ENCODE results near the gene TRIM8.

TRIM8 gene, protein sequence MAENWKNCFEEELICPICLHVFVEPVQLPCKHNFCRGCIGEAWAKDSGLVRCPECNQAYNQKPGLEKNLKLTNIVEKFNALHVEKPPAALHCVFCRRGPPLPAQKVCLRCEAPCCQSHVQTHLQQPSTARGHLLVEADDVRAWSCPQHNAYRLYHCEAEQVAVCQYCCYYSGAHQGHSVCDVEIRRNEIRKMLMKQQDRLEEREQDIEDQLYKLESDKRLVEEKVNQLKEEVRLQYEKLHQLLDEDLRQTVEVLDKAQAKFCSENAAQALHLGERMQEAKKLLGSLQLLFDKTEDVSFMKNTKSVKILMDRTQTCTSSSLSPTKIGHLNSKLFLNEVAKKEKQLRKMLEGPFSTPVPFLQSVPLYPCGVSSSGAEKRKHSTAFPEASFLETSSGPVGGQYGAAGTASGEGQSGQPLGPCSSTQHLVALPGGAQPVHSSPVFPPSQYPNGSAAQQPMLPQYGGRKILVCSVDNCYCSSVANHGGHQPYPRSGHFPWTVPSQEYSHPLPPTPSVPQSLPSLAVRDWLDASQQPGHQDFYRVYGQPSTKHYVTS

DNA sequence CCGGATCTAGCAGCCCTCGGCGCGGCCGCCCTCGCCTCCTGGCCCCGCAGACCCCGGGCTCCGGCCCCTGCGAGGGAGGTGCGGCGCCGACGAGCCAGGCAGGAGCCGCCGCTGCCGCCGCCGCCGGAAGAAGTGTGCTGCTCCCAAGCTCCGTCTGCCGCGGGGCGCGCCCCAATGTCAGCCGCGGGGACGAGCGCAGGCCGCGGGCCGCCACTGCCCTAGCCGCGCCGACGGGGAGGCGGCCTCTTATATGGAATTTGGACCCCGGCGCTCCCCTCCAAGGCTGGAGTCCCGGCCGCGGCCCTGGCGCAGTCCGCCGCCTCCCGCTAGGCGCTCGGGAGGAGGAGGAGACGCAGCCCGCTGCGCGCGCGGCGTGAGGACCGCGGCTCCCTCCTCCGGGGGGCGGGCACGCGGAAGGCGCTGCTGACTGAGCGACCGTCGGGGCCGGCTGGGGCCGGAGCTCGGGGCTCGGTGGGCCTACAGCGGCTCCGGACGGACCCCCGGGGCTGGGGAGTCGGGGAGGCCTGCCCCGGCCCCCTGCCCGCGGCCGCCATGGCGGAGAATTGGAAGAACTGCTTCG lies at the start of gene TRIM8:
TRIM8 (plus strand) TSS at position 414 of the 580 bp plus-strand sequence; CDS start at position 553, 139 bp downstream.
- H3K4me1 Mint-ChIP-seq, result peaks cover 41% of the 10 kb centered on the region
- H3K4me3 Mint-ChIP-seq, result peak within 1 kb of the TSS; percentile 91
- H3K9me3 Mint-ChIP-seq, result no peaks in the 10 kb centered on the region
- H3K36me3 Mint-ChIP-seq, result no peaks in the 10 kb centered on the region
- H3K27ac Mint-ChIP-seq, result peak within 1 kb of the TSS; percentile 97
- no peaks in the 10 kb centered on the region for H3K27me3 Mint-ChIP-seq

GRCh38 chr10:102595293-102595692 lies 49.0 kb upstream of the TRIM8 start:
- H3K4me3 Mint-ChIP-seq, result no peak overlapping the region
- H3K4me1 Mint-ChIP-seq, result no peaks in the 10 kb centered on the region
- peaks cover 3% of the 10 kb centered on the region for H3K36me3 Mint-ChIP-seq
- no peak overlapping the region for H3K27ac Mint-ChIP-seq
- no peaks in the 10 kb centered on the region for H3K9me3 Mint-ChIP-seq
- no peaks in the 10 kb centered on the region for H3K27me3 Mint-ChIP-seq

DNA sequence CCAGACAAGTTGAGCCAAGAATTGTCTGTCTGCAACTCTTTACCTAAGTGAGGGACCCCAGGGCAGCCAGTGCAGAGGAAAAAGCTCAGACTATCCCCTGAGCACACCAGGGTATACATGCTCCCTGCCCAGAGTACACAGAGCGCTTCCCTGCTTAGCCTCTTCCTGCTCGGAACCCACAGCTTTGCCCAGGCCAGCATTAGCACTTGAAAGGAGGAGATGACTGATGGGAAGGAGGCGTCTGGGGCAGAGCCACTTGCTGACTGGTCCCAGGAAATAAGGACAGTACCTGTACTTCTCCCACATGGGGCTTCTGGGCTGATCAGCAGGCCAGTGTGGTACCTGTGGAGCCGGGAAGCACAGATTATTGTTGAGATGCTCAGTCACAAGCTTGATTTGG lies 48.4 kb upstream of the TRIM8 start:
- H3K36me3 Mint-ChIP-seq, result peaks cover 5% of the 10 kb centered on the region
- no peaks in the 10 kb centered on the region for H3K9me3 Mint-ChIP-seq
- no peak overlapping the region for H3K27ac Mint-ChIP-seq
- H3K27me3 Mint-ChIP-seq, result no peaks in the 10 kb centered on the region
- no peak overlapping the region for H3K4me3 Mint-ChIP-seq
- H3K4me1 Mint-ChIP-seq, result no peaks in the 10 kb centered on the region

- H3K9me3 Mint-ChIP-seq, result no peaks in the 10 kb centered on the region
- H3K36me3 Mint-ChIP-seq, result peaks cover 5% of the 10 kb centered on the region
- no peak overlapping the region for H3K27ac Mint-ChIP-seq
- no peaks in the 10 kb centered on the region for H3K4me1 Mint-ChIP-seq
- H3K27me3 Mint-ChIP-seq, result no peaks in the 10 kb centered on the region
- H3K4me3 Mint-ChIP-seq, result no peak overlapping the region
These were observed 47.7 kb upstream of the TRIM8 start for GRCh38 chr10:102596506-102596971.

GRCh38 chr10:102597131-102597991 lies 46.9 kb upstream of the TRIM8 start:
- Mint-ChIP-seq H3K27me3 (no peaks in the 10 kb centered on the region), H3K4me1 (no peaks in the 10 kb centered on the region), H3K4me3 (no peak overlapping the region), H3K9me3 (no peaks in the 10 kb centered on the region), H3K27ac (no peak overlapping the region), H3K36me3 (peaks cover 5% of the 10 kb centered on the region)

DNA sequence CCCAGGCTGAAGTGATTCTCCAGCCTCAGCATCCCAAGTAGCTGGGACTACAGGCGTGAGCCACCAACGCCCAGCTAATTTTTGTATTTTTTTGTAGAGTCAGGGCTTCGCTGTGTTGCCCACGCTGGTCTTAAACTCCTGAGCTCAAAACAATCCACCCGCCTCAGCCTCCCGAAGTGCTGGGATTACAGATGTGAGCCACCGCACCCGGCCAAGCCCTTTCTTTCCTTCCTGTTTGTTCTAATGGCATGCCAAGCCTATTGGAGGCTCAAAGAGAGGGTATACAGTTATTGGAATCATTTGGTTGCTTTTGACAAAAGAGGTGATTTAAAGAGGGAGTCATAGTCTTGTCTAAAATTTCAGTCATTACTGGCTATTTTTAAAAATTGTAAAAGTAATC lies 46.0 kb upstream of the TRIM8 start:
- H3K9me3 Mint-ChIP-seq, result no peaks in the 10 kb centered on the region
- H3K27me3 Mint-ChIP-seq, result no peaks in the 10 kb centered on the region
- H3K27ac Mint-ChIP-seq, result no peak overlapping the region
- H3K4me1 Mint-ChIP-seq, result no peaks in the 10 kb centered on the region
- H3K4me3 Mint-ChIP-seq, result no peak overlapping the region
- H3K36me3 Mint-ChIP-seq, result peaks cover 5% of the 10 kb centered on the region

DNA sequence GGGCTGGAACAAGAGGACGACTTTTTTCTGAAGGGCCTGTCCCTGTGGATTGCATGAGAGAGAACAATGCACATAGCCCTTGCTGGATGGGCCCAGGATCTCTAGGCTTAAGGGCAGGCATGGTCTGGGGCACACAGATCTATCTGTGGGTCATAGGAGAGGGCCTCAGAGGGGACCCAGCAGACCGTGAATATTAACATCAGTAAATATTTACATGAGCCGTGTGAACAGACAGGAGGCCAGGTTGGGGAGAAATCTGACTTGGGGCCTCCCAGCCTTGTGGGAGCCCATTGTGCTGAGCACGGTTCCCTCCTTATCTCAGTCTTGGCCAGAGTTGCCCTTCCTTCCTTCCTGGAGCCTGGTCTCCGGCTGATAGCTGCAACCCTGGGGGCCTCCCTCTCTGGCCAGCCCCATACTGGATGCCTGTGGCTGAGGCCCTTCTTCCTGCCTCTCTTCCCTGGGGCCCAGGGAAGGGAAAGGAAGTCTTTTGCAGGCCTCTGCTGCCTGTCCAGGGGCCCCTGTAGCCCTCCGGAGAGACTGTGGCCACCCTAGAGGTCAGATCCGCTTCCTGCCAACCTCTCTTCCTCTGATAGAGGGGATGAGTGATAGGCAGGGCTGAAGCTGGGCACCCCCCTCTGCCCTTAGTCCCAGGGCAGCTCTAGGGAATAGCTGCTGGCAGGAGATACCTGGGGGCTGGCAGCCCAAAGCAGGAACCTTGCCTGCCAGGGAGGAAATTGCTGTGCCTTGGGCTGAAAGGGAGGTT lies 44.5 kb upstream of the TRIM8 start:
- no peaks in the 10 kb centered on the region for H3K4me1 Mint-ChIP-seq
- no peaks in the 10 kb centered on the region for H3K9me3 Mint-ChIP-seq
- no peak overlapping the region for H3K27ac Mint-ChIP-seq
- H3K27me3 Mint-ChIP-seq, result no peaks in the 10 kb centered on the region
- no peak overlapping the region for H3K4me3 Mint-ChIP-seq
- H3K36me3 Mint-ChIP-seq, result peaks cover 9% of the 10 kb centered on the region

- Mint-ChIP-seq H3K36me3 (peaks cover 9% of the 10 kb centered on the region), H3K4me1 (no peaks in the 10 kb centered on the region), H3K9me3 (no peaks in the 10 kb centered on the region), H3K4me3 (no peak overlapping the region), H3K27ac (no peak overlapping the region), H3K27me3 (no peaks in the 10 kb centered on the region)
These were observed 43.5 kb upstream of the TRIM8 start for GRCh38 chr10:102600816-102601215.

- Mint-ChIP-seq H3K4me1 (no peaks in the 10 kb centered on the region), H3K36me3 (peaks cover 10% of the 10 kb centered on the region), H3K4me3 (no peak overlapping the region), H3K9me3 (no peaks in the 10 kb centered on the region), H3K27ac (no peak overlapping the region), H3K27me3 (no peaks in the 10 kb centered on the region)
These were observed 42.6 kb upstream of the TRIM8 start for GRCh38 chr10:102601639-102602038.

DNA sequence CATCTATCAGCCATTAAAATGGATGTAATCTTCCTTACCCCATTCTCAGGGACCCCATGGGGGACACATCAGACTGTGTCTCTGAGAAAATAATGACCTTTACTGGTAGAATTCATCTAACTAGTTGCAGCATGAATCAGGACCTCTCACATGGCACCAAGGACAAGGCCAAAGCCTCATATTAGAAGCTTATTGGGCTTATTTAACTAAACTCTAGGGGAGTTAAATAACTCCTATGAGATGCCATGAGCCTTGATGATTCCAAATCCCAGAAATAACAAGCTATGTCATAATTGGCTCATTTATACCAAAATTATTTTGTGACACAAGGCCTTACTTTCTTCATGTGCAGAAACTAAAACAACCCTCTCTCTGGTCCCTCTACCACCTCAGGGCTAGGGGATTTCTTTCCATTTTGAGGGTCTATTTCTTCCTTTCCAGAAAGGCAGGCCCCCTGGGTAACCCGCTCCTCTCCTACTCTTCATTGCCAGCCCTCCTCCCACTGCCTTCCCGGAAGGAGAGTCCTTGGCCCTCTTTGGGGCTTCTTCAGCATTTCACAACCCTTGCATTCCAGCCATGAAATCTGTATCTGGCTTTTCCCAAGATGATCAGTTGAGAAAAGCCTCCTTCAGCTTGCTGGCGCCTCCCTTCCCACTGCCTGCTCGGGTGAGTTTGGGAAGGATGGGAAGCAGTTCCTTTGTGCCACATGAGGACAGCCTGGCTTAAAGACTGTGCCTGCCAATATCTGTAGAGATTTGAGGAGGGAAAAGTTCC lies 41.8 kb upstream of the TRIM8 start:
- H3K36me3 Mint-ChIP-seq, result peaks cover 10% of the 10 kb centered on the region
- H3K9me3 Mint-ChIP-seq, result no peaks in the 10 kb centered on the region
- no peaks in the 10 kb centered on the region for H3K27me3 Mint-ChIP-seq
- no peaks in the 10 kb centered on the region for H3K4me1 Mint-ChIP-seq
- H3K27ac Mint-ChIP-seq, result no peak overlapping the region
- H3K4me3 Mint-ChIP-seq, result no peak overlapping the region

DNA sequence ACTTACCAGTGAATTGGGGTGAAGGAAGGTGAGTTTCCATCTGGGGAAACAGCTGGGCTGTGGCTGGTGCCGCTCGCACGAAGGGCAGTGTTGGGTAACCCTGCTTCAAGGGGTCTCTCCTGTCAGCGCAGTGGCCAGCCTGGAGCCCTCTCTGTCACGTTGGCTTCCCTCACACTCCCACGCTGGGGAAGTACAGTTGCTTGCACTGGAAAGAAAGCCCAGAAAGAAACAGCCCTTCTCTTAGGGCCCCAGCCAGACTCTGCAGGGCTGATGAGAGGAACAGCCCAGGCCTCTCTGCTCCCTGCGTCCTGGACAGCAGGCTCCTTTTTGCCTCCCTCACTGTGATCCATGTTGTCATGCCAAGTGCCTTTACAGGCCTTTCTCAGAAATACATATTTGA lies 40.3 kb upstream of the TRIM8 start:
- Mint-ChIP-seq H3K27me3 (no peaks in the 10 kb centered on the region), H3K4me1 (peaks cover under 1% of the 10 kb centered on the region), H3K36me3 (peaks cover 8% of the 10 kb centered on the region), H3K4me3 (no peak overlapping the region), H3K9me3 (no peaks in the 10 kb centered on the region), H3K27ac (no peak overlapping the region)

DNA sequence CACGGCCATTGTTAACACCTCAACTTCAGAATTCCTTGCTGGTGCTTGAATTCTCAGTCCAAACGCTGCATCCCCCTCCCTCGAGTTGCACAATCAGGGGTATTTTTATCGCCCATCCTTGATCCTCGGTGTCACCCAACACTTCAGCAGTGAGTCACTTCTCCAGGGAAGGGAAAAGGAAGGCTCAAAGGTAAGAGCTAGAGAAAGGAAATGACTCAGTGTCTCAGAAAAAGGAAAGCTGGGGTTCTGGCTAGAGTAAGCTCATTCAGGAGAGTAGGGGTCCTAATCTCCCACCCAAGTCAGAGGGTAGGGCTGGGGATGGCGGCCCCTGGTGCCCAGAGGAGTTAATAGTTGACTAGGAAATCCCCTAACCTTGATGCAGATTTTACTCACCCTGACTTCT lies 39.8 kb upstream of the TRIM8 start:
- Mint-ChIP-seq H3K9me3 (no peaks in the 10 kb centered on the region), H3K36me3 (peaks cover 8% of the 10 kb centered on the region), H3K4me1 (peaks cover 5% of the 10 kb centered on the region), H3K4me3 (no peak overlapping the region), H3K27ac (no peak overlapping the region), H3K27me3 (no peaks in the 10 kb centered on the region)

- Mint-ChIP-seq H3K27ac (no peak overlapping the region), H3K27me3 (no peaks in the 10 kb centered on the region), H3K9me3 (no peaks in the 10 kb centered on the region), H3K4me1 (peaks cover 13% of the 10 kb centered on the region), H3K36me3 (peaks cover 6% of the 10 kb centered on the region), H3K4me3 (no peak overlapping the region)
These were observed 38.6 kb upstream of the TRIM8 start for GRCh38 chr10:102605712-102606111.

GRCh38 chr10:102608487-102608886 lies 35.8 kb upstream of the TRIM8 start:
- peaks cover 6% of the 10 kb centered on the region for H3K36me3 Mint-ChIP-seq
- no peak overlapping the region for H3K27ac Mint-ChIP-seq
- H3K4me1 Mint-ChIP-seq, result peaks cover 37% of the 10 kb centered on the region
- H3K9me3 Mint-ChIP-seq, result no peaks in the 10 kb centered on the region
- no peaks in the 10 kb centered on the region for H3K27me3 Mint-ChIP-seq
- H3K4me3 Mint-ChIP-seq, result no peak overlapping the region

Measured in activated naive CD4-positive, alpha-beta T cell treated with anti-CD3 and anti-CD28 coated beads, Interleukin-2, amount 50 U/mL, for 24 hours (primary cell).